SH-SY5Y (cell line): ENCODE measurements around the gene SHPK.

ENCODE experiments used
- GATA2 ChIP-seq: IDR thresholded peaks from 2 replicates; pipeline ENCODE4 v1.6.1; 2011; ENCODE audit warnings: mild to moderate bottlenecking, low read depth, low read length
- GATA3 ChIP-seq: IDR thresholded peaks from 2 replicates; pipeline ENCODE4 v1.6.1; 2011; ENCODE audit warnings: low read depth, mild to moderate bottlenecking, low read length, moderate library complexity

DNA sequence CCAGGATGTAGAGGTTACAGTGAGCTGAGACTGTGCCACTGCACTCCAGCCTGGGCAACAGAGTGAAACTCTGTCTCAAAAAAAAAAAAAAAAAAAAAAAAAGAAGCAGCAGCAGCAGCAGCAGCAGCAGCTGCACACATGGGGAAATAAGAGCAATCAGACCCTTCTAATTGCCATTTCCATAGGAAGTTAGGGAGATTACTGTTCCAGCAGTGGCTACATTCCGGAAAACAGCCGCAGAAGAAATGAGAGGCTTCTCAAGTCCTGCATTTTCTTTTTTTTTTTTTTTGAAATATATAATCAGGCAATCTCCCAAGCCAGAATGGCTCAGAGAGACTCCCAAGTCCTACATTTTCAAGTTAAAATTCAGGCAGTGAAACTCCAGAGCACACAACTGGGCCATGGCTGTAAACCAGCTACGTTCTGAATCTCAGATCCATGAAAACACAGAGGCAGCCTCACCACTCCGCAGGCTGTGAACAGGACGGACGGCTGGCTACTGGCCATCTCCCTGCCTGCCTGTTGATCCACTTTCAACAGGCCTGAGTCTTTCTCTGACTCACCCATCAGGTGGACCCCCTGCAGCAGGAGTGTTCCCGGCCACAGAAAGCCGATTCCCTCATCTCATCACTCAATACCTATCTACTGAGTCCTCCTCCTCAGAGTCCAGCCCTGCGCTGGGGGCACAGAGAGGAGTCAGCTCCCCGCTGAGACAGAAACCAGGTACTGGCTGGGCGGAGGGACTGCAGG, 41.8 kb downstream of the SHPK start:
- TF ChIP-seq GATA3 (no peak), GATA2 (no peak)
